Transverse colon (tissue), 4 donors: Measurements from ENCODE around the gene KIF5B. TPM values are rescaled to one million over a fixed set of nuclear protein-coding genes. Genes with fewer than 3 reads are reported as not detected.
"Not testable (repeated sequence)": the region's sequence is repeated elsewhere in the genome, so short reads cannot be mapped to it uniquely, and the experiment has no call there.

Experiments used
- DNase-seq: peaks from one replicate; pipeline ENCODE4 v3.0.0-alpha.2; 2019
- H3K27ac ChIP-seq, 4 donors: fragments of 200-600 bp; sonication (generic); 2 replicates each; pipeline ENCODE4 v1.5.1; 2016 to 2018; ENCODE audit warnings: inconsistent platforms in 4 of 4
- H3K27me3 ChIP-seq: fragments of 200-600 bp; sonication (generic); 2 replicates; pipeline ENCODE4 v1.5.1; 2017; ENCODE audit warnings: inconsistent platforms
- H3K36me3 ChIP-seq, 4 donors: fragments of 200-600 bp; sonication (generic); 2 replicates each; pipeline ENCODE4 v1.5.1; 2017 to 2019; ENCODE audit warnings: inconsistent platforms in 4 of 4
- H3K4me1 ChIP-seq, 4 donors: fragments of 200-600 bp; sonication (generic); 2 replicates each; pipeline ENCODE4 v1.5.1; 2017 to 2020; ENCODE audit warnings: inconsistent platforms in 4 of 4
- H3K4me3 ChIP-seq, 4 donors: fragments of 200-600 bp; sonication (generic); 1 replicate in 1 of 4; 2 replicates in 3 of 4; pipeline versions ENCODE4 v1.5.1 to v1.6.1; 2017 to 2019; ENCODE audit warnings: inconsistent platforms in 4 of 4
- H3K9me3 ChIP-seq, 2 donors: fragments of 200-600 bp; sonication (generic); 2 replicates each; pipeline ENCODE4 v1.5.1; 2017 to 2019; ENCODE audit warnings: inconsistent platforms in 2 of 2
- EP300 ChIP-seq: sonication (generic); formaldehyde crosslinking; IDR thresholded peaks from one replicate; pipeline ENCODE4 v1.6.1; 2017; ENCODE audit warnings: antibody characterized with exemption, low read depth
- POLR2A ChIP-seq: fragments of 450-650 bp; IDR thresholded peaks from one replicate; pipeline ENCODE4 v1.6.1; 2016; ENCODE audit warnings: antibody characterized with exemption, mild to moderate bottlenecking, moderate library complexity
- POLR2AphosphoS5 ChIP-seq, 3 donors: sonication (generic); formaldehyde crosslinking; IDR thresholded peaks; one replicate each; pipeline ENCODE4 v1.6.1; 2016; ENCODE audit warnings: antibody characterized with exemption in 3 of 3
- WGBS, 2 donors: methylation state at CpG; one replicate each; pipeline ENCODE4 v1.1.5; 2018; ENCODE audit warnings: low coverage in 1 of 2; 5-methylcytosine and 5-hydroxymethylcytosine counted together
- in situ Hi-C, 4 donors: fragments of 200-750 bp; cut with MboI; loops; one replicate each; pipeline versions ENCODE4 v1.15.0 to v1.15.1; 2017; ENCODE audit warnings: low sequenced_read_pairs in 3 of 4, low pct_ligation_motif_present in 1 of 4, low pct_unique_long_range_greater_than_20kb in 1 of 4
- intact Hi-C: fragments of 100-400 bp; cut with DNase I; formaldehyde crosslinking; loops from one replicate; pipeline ENCODE4 v1.15.1; 2023; ENCODE audit warnings: low total_unique reads
- total RNA-seq, 4 donors: library from RNA; depleted of rRNA; stranded (reverse); fragments of >200 nt; gene quantifications; one replicate each; pipeline ENCODE4 v1.1.0, GENCODE V29; 2016
- TF ChIP-seq, protein P1 (sequence below), 5 experiments: fragments of 200-600 bp in 3 of 5; fragments of 450-650 bp in 2 of 5; sonication (generic) in 3 of 5; IDR thresholded peaks; 1 replicate in 2 of 5; 2 replicates in 3 of 5; pipeline ENCODE4 v1.5.1; 2016 to 2017; ENCODE audit warnings: antibody characterized with exemption in 5 of 5, inconsistent platforms in 3 of 5, mild to moderate bottlenecking in 2 of 5, moderate library complexity in 1 of 5

The KIF5B gene
- total RNA-seq, 4 donors from 2014 or later, result 77.1 to 166 (median 135) TPM

DNA sequence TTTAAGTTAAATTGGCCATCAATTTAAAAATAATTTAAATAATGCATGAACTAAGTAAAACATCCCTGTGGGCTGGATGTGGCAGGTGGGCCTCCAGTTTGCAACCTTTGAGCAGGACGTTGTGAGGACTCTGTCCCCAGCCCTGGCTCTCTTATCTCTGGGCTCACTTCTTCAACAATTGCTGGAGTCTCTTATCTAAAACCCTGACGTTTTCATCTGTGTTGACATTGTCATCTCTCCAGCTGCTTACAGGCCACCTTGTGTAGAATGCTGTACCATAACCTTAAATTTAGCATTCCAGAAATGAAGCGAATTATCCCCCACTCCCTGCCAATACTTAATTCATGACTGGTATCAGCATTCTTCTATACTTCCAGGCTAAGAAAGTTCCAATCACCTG, 3.2 kb upstream of the KIF5B start:
- H3K27ac ChIP-seq, result no peak overlapping the region
- no peak for DNase-seq
- intact Hi-C loops, result loop anchor here (10.0 kb wide), 1 partner anchor 285 kb away; the partner anchor contains the start of gene EPC1
- TF ChIP-seq POLR2AphosphoS5 (IDR thresholded peaks at IDR 0.05), result no peak
- TF ChIP-seq EP300, result no peak
- TF ChIP-seq, protein P1, sequence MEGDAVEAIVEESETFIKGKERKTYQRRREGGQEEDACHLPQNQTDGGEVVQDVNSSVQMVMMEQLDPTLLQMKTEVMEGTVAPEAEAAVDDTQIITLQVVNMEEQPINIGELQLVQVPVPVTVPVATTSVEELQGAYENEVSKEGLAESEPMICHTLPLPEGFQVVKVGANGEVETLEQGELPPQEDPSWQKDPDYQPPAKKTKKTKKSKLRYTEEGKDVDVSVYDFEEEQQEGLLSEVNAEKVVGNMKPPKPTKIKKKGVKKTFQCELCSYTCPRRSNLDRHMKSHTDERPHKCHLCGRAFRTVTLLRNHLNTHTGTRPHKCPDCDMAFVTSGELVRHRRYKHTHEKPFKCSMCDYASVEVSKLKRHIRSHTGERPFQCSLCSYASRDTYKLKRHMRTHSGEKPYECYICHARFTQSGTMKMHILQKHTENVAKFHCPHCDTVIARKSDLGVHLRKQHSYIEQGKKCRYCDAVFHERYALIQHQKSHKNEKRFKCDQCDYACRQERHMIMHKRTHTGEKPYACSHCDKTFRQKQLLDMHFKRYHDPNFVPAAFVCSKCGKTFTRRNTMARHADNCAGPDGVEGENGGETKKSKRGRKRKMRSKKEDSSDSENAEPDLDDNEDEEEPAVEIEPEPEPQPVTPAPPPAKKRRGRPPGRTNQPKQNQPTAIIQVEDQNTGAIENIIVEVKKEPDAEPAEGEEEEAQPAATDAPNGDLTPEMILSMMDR (IDR thresholded peaks at IDR 0.05), result no peak
- TF ChIP-seq POLR2A, result no peak
- H3K27me3 ChIP-seq, result no peaks in the 10 kb centered on the region
- no peak overlapping the region for H3K4me3 ChIP-seq
- H3K4me1 ChIP-seq, result peaks cover 0 to 13% (median 4%) of the 10 kb centered on the region in 4 donors
- no peaks in the 10 kb centered on the region for H3K36me3 ChIP-seq
- no peaks in the 10 kb centered on the region for H3K9me3 ChIP-seq
- in situ Hi-C loops, result loop anchor here in 1 of 4 donors (10.0 kb wide), 1 partner anchor 285 kb away; the partner anchor contains the start of gene EPC1
- 46 to 49% methylated on average over 3 of the region's 3 CpGs for WGBS, 2 donors

DNA sequence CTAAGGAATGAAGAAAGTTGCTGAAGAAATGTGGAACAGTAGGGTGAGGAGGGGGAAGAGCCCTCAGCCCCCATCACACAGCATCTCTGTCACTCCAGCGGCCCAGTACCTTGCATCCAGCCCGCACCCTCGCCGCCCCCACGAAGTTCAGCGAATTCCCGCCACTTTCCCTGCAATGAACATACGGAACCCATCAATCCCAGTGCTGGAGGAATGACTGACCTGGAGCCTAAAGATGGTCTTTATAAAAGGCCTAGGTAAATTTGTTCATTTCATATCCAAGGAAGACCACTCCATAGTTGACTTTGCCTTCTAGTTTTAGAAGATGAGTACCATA, 779 bp upstream of the KIF5B start:
- H3K4me3 ChIP-seq, result peak overlapping the region in 3 of 4 donors; percentile 69 to 87 (median 79)
- H3K9me3 ChIP-seq, result no peaks in the 10 kb centered on the region
- no peaks in the 10 kb centered on the region for H3K36me3 ChIP-seq
- peaks cover 4 to 38% (median 22%) of the 10 kb centered on the region in 4 donors for H3K4me1 ChIP-seq
- TF ChIP-seq POLR2A (no peak), POLR2AphosphoS5 (IDR thresholded peaks at IDR 0.05) (no peak), EP300 (no peak)
- TF ChIP-seq, protein P1 (IDR thresholded peaks at IDR 0.05), result no peak
- in situ Hi-C loops (loop anchor here in 1 of 4 donors (10.0 kb wide), 1 partner anchor 288 kb away; the partner anchor contains the start of gene EPC1), intact Hi-C loops (loop anchor here (10.0 kb wide), 1 partner anchor 288 kb away; the partner anchor contains the start of gene EPC1)
- H3K27me3 ChIP-seq, result no peaks in the 10 kb centered on the region
- DNase-seq, result no peak
- peak overlapping the region; percentile 96 to 98 (median 96) for H3K27ac ChIP-seq
- 80 to 87% methylated on average over 3 to 8 of the region's 8 CpGs for WGBS, 2 donors

DNA sequence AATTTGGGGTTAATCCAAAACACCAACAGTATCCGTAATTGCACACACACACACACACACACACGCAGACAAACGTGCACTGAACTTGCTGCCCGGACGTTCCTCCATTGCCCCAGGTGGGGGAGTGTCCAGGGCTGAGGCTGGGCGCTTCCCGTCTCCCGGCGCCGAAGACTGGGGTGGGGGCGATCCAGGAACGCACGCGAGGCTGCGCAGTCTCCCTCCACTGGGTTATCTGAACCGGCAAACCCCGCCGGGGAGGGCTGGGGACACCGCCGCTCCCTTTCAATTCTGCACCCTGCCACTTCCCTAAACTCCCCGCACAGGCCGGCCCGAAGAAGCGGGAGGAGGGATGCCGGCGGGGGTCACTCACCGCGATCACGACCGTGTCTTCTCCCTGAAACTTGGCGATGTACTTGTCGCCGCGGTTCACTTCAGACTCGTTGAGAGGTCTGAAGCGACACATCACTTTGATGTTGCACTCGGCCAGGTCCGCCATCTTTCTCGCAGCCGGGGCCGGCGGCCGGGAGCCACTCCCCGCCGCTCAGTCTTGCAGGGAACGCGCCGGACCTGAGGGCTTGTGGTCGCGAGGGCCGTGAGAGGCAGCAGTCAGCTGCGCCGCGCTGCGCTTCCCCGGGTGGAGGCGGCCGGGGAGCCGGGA, 618 bp downstream of the KIF5B start:
- H3K27ac ChIP-seq, result peak overlapping the region; percentile 96 to 98 (median 96)
- DNase-seq, result peak; percentile 74
- 0% methylated on average over 1 to 40 of the region's 59 CpGs for WGBS, 2 donors
- peak overlapping the region; percentile 69 to 89 (median 83) for H3K4me3 ChIP-seq
- H3K9me3 ChIP-seq, result no peaks in the 10 kb centered on the region
- in situ Hi-C loops (loop anchor here in 1 of 4 donors (10.0 kb wide), 1 partner anchor 289 kb away; the partner anchor contains the start of gene EPC1), intact Hi-C loops (loop anchor here (10.0 kb wide), 1 partner anchor 289 kb away; the partner anchor contains the start of gene EPC1)
- no peaks in the 10 kb centered on the region for H3K27me3 ChIP-seq
- peaks cover 4 to 52% (median 35%) of the 10 kb centered on the region in 4 donors for H3K4me1 ChIP-seq
- no peaks in the 10 kb centered on the region for H3K36me3 ChIP-seq
- TF ChIP-seq, protein P1 (IDR thresholded peaks at IDR 0.05), result peak in 3 of 5 experiments; percentile 17 to 44 (median 26)
- TF ChIP-seq POLR2A (peak; percentile 50), EP300 (no peak), POLR2AphosphoS5 (IDR thresholded peaks at IDR 0.05) (peak; percentile 11 to 67 (median 36))

DNA sequence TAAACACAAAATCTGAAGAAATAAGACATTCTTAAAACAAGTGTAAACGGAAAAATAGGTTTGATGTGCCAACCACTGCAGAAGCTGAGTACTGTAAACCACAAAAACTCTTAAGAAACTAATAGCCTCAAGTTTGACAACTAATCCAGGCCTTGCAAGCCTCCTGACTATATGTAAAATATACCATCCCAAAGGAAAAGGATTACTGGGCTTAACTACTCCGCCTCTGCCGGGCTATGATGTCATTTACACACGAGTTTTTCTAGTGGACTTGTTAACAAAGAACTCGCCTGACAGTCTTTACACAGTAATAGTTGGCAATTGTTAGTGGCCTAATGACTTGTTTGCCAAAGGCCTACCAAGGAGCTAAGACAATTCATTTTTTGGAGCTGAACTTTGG, 2.1 kb downstream of the KIF5B start:
- Histone ChIP-seq H3K9me3 (no peaks in the 10 kb centered on the region), H3K36me3 (no peaks in the 10 kb centered on the region), H3K4me3 (peak overlapping the region; percentile 7 to 87 (median 74)), H3K27ac (peak overlapping the region; percentile 96 to 98 (median 96)), H3K4me1 (peaks cover 7 to 64% (median 45%) of the 10 kb centered on the region in 4 donors), H3K27me3 (no peaks in the 10 kb centered on the region)
- TF ChIP-seq, protein P1 (IDR thresholded peaks at IDR 0.05), result no peak
- TF ChIP-seq POLR2A (no peak), EP300 (no peak), POLR2AphosphoS5 (IDR thresholded peaks at IDR 0.05) (peak in 2 of 3 donors; percentile 11 to 13)
- DNase-seq, result peak; percentile 32
- intact Hi-C loops, result loop anchor here (10.0 kb wide), 1 partner anchor 291 kb away; the partner anchor contains the start of gene EPC1
- WGBS, 2 donors, result 3 to 4% methylated on average over 5 of the region's 5 CpGs
- in situ Hi-C loops, result loop anchor here in 1 of 4 donors (10.0 kb wide), 1 partner anchor 291 kb away; the partner anchor contains the start of gene EPC1

DNA sequence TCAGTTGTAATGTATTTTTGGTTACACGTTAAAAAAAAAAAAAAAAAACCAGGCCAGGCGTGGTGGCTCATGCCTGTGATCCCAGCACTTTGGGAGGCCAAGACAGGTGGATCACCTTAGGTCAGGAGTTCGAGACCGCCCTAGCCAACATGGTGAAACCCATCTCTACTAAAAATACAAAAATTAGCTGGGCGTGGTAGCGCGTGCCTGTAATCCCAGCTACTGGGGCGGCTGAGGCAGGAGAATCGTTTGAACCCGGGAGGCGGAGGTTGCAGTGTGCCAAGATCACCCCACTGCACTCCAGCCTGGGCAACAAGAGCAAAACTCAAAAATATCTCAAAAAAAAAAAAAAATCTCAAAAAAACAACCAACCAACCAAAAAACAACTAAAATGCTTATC, 2.8 kb downstream of the KIF5B start:
- in situ Hi-C loops, result loop anchor here in 1 of 4 donors (10.0 kb wide), 1 partner anchor 291 kb away; the partner anchor contains the start of gene EPC1
- H3K27ac ChIP-seq, result peak overlapping the region; percentile 96 to 98 (median 96)
- not testable (repeated sequence) for DNase-seq, H3K27me3 ChIP-seq, H3K9me3 ChIP-seq, H3K36me3 ChIP-seq
- WGBS, 2 donors, result 58 to 72% methylated on average over 7 to 11 of the region's 11 CpGs
- intact Hi-C loops, result loop anchor here (10.0 kb wide), 1 partner anchor 291 kb away; the partner anchor contains the start of gene EPC1
- peaks cover 12 to 71% (median 47%) of the 10 kb centered on the region in 4 donors for H3K4me1 ChIP-seq
- H3K4me3 ChIP-seq, result peak overlapping the region in 3 of 4 donors; percentile 69 to 87 (median 79)
